DMS153 (cell line): ENCODE data around the gene FARP1.
"Not testable (repeated sequence)": the region's sequence is repeated elsewhere in the genome, so short reads cannot be mapped to it uniquely, and the experiment has no call there.

Source experiments
- DNase-seq: peaks from one replicate; lab custom pipeline; 2025; lab: John Stamatoyannopoulos, UW

The FARP1 gene

DNA sequence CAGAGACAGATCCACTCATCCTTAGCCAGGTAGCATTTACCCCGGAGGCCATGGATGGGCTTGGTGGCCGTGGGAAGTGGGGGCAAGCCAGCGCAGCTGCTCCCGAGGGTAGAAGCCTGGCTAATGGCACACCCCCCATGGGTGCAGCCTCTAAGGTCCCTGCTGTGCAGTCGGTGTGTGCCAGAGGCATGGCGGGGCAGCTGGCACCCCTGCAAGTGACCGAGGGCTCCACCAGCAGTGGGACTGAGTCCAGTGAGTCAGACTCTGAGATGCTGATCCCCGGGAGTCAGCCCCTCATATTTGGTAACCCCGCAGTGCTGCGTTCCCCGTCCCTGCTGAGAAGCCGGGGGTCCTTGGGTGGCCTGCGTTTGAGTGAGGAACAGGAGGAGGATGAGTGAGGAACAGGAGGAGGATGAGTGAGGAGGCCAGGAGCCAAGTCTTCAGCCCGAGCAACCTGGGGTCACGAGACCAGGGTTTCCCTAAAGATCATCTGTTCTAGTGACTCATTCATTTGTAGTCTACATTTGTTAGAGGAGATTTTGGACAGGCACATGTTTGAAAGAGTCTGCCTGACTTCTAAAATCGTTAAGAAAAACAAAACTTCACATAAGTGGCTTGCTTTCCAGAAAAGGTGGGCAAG lies 253.3 kb downstream of the FARP1 start:
- DNase-seq = no peak

DNA sequence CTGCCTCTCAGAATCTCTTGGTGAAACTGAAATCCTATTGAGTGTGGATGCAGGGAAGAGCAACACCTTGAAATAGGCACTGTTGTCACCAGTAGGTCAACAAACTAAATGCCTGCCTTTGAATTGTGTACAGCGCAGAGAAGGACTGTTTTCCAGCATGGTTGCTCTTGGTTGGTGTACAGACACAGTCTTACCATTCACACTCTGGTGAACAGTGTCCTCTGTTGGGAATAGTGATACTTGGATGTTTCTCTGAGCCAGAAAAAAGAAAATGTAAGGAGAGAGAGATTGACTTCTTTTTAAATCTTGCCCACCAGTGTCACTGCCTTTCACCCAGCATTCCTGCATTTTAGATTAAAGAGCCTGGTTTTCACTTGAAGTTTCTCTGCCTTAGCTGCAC lies 254.3 kb downstream of the FARP1 start:
- no peak for DNase-seq

DNA sequence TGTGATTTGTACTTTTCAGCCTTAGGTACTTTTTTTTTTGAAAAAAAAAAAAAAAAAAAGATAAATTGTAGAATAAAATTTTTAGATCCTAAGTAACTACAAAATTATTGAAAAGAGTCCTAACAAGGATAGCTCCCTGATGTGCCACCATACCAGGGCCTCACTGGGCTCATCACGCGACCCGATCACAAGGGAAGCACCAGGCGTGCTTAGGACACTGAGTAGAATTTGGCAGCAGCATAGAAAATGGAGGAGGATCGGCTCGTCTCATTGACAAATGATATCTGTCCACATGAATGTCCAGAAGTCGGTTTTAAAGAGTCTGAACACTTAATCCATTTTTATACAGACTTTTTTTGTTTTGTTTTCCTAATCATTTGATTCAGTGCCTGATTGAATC lies 255.0 kb downstream of the FARP1 start:
- no peak for DNase-seq

DNA sequence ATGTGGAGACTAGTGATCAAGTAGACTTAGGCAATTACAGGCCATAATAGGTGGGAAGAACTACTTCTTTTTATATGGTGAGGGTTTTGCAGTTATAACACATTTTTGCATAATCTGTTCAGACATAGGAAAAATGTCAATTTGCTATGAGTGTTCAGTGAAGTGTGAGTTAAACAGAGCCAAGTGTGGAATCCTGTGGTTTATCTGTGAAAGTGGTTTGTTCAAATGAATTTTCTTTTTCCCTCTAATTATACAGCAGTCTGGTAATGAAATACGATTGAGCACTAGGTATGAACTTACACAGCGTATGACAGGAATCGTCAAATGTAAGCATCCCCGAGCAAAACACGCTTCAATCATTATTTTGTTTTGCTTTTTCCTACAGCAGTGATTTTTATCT lies 255.7 kb downstream of the FARP1 start:
- no peak for DNase-seq

DNA sequence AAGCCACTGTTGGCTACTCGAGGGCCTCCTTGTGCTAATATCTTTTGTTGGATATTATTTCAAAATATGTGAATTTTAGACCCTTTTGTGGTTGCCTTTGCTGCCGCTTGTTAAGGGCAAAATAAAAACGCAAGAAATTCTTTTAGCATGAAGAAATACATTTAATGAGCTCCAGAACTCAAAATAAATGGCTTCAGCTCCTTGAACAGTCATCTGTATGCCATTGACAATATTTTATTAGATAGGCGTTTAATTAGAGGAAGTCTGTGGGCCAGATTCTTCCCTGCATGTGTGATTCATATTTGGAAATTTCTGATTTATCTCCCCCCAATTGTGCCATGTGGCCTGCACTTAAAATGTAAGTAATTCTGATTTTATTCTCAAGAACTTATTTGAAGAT lies 256.9 kb downstream of the FARP1 start:
- no peak for DNase-seq

DNA sequence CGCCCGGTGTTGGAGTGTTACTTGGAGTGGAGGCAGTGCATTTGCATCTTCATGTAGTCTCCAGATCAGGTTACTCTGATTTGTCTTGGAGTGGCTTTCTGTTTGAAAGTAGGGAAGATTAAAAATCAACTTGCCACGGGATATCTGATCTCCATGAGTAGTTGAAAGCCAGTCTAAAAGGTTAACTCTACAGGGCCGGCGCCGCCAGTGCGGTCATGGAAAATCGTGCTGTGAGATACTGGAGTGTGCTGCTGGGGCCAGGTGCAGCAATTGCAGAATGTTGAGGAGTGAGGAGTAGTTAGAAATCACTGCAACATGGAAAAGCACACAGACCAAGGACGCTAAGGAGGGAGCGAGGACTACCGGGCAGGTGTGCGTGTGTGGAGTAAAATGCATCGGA lies 259.0 kb downstream of the FARP1 start:
- no peak for DNase-seq

DNA sequence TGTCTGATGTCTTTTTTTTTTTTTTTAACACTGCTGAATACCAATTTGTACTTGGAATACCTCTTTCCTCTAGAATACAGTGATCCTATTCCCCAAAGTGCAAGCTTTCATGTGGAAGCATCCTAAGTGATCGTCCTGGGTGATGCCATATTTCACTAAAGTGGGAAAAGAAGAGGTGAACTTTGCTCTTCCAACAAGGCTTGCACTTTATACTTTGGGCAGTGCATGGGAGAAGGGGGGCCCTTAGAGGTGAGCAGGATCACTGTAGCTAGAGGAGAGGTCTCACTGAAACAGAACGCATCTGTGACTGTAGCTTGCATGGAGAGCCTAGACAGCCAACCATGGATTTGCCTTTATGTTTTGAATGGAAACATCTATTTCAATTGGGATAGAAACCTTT lies 260.2 kb downstream of the FARP1 start:
- no peak for DNase-seq

DNA sequence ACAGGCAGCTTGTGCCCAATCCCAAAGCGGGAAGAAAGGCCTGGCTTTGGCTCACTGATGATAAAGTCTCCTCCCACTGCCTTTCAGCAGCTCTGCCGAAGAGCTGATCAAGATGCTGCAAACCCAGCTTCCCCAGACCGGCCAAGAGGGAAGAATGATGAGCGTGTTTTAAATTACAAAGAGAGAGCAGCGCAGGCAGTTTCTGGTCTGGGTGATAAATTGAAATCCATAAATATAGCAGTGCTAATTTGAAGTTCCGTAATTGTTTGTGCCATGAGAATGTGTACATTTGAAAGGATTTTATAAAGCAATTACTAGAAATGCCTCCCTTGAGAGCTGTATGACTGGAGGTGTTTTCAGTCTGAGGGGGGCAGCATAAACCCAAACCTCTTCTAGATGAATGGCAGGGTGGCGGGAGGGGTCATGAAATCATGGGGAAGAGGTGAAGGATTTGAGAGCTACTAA lies 262.2 kb downstream of the FARP1 start:
- DNase-seq = peak; percentile 67

DNA sequence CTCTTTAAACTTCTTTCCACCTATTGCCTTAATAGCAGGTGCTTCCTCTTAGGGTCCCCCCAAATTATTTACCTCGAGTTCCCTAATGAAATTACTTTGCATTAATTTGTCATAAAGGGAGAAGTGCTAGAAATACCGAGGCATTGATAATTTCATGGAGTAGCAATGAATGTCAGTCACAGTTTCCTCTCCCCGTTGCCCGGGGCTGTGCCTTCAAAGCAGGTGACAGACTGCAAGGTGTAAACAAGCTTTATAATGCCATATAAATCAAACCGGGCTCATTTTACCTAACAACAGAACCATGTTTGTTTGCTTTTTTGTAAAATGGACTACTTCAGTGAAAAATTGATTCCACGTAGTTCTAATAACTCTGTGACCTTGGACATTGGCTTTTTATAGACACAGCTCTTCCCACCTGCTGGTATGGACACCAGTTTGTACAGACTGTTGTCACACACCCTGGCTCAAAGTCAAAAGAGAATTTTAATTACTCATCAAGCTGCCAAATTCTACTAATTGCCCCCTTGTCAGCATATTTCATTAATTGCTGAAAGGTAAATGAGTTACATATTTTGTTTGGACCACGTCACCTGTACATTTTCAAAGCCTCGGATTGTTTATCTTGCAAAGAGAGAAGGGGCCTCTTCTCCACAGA lies 262.9 kb downstream of the FARP1 start:
- DNase-seq = peak; percentile 43

DNA sequence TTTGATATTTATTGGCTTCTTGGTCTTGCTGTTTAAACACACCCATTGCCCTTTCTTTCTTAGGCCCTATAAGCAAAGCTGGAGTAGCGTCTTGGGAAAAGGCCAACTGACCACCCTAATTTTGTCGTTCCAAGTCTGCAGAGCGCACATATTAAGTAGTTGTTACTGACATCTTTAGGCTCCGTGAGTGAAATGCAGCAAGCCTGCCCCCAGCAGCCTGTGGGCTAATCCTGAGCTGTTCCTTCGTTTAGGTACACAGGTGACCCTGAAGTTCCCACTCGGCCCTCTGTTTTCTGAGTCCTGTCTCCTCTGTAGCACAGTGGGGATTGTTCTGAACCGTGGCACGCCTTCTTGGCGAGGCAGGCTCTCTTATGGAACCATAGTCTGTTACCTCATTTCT lies 263.5 kb downstream of the FARP1 start:
- no peak for DNase-seq

DNA sequence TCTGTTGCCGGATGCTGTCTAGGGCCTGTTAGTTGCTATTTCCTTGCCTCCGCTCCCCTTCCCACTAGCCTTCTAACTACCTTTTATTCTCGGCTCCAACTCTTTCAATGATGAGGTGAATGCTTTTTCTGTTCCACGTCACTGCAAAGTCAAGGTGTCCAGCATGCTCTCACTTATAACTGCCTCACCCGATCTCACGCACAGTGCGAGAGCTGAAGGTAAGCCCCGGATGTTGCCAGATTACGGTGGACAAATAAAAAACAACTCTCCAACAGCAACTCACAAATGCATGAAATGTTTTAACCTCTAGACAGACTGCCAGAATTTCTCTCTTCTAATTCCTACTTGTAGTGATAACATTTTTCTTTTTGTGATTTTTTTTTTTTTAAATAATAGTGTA lies 264.1 kb downstream of the FARP1 start:
- DNase-seq = no peak

DNA sequence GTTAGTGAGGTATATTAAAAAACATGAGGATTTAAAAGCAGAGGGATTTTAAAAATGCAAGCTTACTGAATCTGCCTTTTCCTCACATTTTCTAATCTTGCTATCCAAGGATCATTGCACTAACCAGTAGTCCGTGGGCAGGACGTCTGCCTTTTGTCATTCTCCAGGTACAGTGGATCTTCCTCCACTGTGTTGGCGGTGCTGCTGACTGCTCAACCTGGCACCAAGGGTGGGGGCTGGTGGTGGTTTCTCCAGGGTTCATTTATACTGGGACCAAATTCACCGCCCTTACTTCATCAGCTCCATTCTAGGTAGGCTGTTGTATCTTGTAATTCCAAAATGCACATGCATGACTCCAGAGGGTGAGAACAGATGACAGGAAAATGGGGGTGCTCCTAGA lies 264.7 kb downstream of the FARP1 start:
- DNase-seq = no peak

DNA sequence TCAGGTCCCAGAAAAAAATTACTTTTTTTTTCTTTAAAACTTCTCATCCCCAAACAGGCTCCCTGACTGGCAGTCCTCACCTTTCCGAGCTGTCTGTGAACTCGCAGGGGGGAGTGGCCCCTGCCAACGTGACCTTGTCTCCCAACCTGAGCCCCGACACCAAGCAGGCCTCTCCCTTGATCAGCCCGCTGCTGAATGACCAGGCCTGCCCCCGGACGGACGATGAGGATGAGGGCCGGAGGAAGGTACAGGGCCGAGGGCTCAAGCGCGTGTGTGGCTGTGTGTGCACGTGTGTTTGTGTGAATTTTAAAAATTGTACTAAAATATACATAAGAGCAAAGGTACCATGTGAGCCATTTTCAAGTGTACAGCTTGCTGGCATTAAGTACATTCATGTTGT lies 266.4 kb downstream of the FARP1 start:
- no peak for DNase-seq

DNA sequence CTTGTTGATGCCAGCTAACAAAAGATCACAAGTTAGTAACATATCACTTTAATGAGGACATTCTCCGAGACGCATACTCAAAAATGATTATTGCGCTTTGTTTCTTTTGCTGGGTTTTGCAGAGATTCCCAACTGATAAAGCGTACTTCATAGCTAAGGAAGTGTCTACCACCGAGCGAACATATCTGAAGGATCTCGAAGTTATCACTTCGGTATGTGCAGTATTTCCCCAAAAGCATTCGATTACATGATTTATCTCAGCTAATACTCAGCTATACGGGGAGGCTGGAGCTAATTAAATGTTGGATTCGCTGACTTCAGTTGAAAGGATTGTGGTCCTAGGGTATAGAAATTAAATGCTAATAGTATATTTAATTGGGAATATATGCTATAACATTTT lies 267.7 kb downstream of the FARP1 start:
- no peak for DNase-seq

DNA sequence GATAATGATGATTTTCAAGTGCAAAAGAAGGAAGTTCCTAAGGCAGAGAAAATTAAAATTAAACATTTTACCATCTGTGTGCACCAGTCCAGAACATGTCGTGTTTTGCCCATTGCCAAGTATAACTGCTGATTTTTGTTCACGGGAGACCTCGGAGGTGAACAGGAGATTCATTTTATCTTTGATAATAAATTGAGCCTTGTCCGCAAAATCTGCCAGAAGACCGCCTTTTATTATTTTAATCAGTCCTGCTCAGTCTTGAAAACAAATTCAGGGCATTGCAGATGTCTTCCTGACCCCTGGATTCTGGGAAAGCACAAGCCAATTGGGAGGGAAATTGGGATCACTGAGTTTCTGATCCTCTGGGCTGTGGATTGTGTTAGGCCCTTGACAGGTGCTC lies 268.1 kb downstream of the FARP1 start:
- DNase-seq = no peak

DNA sequence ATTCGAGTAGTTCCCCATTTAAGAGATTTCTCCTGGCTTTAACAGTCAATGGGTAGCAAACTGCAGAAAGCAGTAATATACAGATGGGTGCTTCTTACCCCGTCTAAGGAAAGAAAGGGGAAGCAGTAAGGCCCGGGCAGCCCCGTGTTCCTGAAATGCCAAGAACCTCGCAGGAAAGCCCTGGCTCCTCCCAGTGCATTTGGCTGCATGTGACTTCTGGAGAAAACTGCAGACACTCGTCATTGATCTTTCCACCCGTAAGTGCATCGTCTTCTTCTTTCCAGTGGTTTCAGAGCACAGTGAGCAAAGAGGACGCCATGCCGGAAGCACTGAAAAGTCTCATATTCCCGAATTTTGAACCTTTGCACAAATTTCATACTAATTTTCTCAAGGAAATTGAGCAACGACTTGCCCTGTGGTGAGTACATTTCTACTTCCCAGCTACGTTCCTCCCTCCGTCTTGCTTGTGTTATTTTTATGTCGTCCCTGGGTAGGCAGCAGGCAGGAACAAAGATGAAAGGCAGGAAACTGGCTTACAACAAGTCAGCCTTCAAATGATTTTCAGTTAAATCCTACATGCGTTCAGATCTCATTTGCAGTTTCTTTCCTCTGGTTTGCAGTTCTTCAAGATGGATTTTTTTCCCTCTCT lies 268.8 kb downstream of the FARP1 start:
- DNase-seq = no peak

DNA sequence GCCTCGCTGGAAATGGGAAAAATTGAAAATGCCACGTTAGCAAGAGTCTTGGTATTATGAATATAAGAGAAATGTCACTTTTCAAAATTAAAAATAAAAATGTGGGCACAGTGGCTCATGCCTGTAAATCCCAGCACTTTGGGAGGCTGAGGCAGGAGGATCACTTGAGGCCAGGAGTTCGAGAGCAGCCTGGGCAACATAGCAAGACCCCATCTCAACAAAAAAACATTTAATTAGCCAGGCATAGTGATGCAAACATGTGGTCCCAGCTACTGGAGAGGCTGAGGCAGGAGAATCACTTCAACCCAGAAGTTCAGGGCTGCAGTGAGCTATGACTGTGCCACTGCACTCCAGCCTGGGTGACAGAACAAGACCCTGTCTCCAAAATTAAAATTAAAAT lies 270.4 kb downstream of the FARP1 start:
- not testable (repeated sequence) for DNase-seq

DNA sequence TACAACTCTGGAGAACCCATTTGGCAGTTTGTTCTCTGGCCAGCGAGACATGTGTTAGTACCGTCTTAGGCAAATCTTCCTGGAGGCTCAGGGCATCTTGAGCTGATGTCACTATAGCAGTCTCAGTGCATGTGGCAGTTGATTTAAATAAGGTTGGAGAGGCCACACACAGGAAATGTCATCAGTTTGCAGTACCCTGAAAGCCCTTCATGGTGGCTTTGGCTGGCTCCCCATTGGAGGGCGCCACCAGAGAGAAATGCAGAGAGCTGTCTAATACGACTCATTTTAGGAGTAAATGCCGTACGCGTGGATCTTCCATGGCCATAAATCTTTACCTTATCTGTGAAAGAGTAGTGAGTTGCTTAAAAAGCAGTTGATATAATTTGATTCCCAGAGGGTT lies 270.9 kb downstream of the FARP1 start:
- no peak for DNase-seq

DNA sequence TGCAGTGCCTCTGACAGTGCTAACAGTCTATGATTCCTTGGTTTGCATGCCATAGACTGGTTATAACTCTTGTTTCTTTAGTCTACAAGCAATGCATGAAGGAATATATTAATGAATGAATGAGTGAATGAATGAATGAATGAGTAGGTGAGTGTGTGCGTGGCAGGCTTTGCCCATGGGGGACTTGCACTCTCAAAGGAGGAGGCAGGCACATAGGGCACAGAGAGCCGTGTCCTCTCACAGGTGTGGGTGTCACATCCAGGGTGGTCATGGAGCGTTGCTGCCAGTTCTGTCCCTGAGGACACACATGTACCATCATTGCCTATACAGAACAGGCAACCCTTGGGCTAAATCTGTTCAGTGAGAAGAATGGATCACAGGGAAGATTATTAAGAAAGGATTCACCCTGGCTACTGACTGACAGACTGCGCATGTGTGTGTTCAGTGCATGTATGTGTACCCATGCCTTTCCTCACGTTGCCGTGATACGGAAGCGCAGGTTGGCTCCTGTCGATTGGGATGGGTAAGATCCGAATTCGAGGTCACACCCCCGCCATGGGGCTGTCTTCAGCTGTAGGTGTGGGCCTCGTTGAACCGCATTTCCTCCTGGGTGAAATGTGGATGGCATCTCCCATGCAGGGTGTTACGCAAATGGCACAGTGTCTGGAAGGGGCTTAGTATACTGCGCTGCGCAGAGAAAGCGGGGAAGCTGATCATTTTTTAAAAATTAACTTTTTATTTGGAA lies 272.6 kb downstream of the FARP1 start:
- no peak for DNase-seq

DNA sequence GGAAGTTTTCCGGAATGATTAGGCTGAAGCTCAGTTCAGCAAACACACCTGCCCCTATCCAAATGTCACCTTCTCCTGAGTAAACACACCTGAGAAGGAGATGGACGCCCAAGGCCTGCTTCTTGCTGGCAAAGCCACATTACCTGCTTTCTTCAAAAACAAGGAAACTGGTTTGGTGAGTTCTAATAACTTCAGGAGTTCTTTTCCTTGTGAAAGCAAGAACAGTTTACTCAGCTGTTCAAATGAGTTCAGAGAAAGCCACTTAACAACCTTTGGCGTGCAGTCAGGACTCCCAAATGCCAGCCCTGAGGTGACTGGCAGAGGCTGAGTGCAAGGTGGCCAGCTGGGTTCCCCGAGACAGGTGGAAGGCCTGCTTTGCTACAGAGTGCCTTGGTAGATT lies 273.5 kb downstream of the FARP1 start:
- peak; percentile 97 for DNase-seq

DNA sequence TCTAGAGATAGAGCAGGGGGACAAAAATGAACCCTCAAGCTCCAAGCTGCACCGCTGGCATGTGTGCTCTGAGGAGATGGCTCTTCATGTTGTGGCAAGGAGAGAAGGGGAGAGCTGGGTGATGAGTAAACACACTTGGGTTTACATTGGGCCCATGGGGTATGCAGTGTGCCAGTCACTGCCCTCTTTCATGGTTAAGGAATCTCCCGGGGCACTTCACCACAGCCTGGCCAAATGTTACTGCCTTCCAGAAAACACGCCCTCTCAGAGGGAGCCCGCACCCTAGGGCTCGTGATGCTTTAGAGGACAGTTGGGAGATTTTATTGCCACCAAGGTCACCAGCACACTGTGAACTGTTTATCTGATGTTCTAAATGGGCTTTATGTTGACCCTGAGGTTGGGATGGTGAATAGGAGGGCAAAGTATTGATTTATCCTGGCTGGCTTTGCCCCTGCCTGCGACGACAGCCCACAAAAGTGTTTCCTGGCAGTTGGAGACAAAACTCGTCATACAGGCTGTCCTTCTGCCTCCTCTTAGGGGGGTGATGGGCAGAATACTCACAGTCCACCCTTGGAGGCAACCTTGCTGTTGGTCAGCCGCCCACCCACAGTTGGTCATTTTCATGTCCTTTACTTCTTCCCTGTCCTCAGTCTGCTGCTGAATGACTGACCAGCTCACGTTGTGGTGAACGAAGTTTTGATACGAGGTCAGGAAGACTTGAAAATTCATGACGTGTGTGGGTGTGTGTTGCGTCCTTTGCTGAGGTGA lies 277.1 kb downstream of the FARP1 start:
- no peak for DNase-seq

DNA sequence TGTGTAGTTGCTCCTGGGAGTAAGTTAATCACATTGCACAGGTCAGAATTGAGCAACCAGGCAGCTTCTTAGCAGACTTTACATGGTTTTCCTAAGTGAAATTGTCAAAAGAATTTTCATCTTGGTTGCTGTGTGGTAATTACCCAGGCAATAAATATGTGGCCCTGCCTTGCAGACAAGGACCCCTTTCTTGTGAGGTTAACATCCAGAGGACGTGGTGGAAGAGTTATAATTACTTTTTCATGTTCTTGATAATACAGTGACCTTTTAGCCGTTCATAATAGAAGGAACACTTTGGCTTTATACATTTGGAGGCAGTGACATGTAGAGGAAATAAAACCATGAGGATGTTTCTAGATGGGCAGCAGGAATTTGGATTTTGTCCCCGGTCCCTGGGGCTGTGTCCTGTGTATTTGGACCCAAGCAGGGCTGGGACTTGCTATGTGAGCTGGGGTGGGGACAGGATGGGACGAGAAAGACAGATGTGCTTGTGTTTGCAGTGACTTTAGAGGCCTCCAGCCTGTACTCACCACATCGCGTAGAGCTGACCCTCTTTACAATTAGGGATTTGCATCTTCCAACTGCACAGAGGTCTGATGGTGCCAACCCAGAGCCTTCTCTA lies 277.8 kb downstream of the FARP1 start:
- no peak for DNase-seq
